A549 treated with AZD9567 at 1 μM for 4 hours (cell line): ENCODE results near the gene YIPF6. TPM values are rescaled to one million over a fixed set of nuclear protein-coding genes. Genes with fewer than 3 reads are reported as not detected.

Experiments
- total RNA-seq: library from RNA; stranded (reverse); fragments of 200-300 nt; extraction: Qiagen RNA extraction; gene quantifications from 5 replicates; pipeline ENCODE4 v1.2.3, GENCODE V29; 2022; ENCODE audit not compliant: insufficient read depth

YIPF6 gene
- 19.3 to 32.4 TPM (median 28.5 TPM) in 5 replicates for total RNA-seq

DNA sequence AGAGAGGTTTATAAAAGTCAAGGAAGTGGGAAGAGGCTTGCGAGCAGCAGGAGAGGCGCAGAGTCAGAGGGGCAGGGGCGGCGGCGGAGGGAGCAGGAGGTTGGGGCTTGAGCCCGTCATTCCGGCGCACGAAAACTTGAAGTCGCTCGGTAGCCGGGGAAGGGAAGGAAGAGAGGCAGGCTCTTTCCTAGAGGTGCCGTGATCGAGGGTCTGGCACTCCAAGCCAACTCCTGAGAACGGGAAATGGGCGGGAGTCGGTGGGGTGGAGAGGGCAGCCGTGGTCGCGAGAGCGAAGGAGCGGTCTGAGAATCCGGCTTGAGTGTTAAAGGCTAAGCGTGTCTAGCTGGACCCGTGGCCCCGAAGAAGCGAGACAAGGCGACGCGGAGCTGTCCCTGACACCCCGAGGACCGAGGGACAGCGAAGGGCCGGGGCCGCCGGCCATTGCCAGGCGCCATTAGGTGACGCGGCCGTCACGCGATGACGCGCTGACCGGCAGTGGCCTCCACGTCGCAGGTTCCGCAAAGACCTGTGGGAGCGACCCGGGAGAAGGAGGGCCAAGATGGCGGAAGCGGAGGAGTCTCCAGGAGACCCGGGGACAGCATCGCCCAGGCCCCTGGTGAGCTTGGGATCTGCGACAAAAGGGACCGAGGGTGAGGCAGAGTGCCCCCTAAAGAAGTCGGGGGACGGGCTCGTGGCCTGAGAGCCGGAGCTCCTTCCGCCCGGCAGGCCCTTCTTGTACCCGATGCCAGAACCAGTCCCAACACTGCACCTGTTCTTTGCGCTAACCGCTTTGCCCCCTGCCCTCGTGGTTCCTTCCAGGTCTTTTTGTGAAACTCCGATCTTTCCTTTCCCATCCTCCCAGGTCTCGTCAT, at the start of gene YIPF6:
TSS of gene YIPF6 (plus strand) at position 544 of the 872 bp plus-strand sequence. CDS start at position 560, 16 bp downstream.

Other genes with a start within 250 kb of the YIPF6 start
- gene OPHN1, start 65.6 kb upstream of the YIPF6 start, total RNA-seq, result 1.3 to 7.3 TPM (median 1.8 TPM) in 5 replicates
- 1.2 to 2.0 TPM (median 1.7 TPM) in 4 of 5 replicates, not detected in the other for gene STARD8, start 148.6 kb downstream of the YIPF6 start, total RNA-seq